ENCODE results near the gene MYL5.

DNA sequence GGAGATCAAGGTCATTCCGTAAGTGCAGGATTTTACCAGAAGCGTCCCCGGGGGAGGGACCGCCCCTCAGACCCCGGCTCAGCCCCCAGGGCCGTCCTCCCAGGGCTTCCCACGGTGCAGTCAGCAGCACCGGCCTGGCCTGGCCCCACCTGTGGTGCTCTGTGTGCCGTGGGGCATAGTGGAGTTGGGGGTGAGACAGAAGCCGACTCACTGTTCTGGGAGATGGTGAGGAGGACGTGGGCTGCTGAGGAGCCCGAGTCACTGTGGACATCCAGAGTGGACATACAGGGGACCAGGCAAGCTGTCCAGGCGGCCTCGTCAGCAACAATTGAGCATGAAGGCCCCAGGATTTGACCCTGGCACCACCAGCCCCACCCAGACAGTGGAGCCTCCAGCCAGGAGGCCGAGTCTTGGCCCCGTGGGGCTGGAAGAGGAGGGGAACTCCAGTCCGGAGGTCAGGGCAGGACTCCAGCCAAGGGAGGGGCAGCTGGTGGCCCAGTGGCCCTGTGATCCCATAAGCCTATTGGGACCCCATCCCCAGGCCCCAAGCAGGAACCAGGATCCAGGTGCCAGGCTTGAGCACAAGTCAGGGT, 19.4 kb upstream of the MYL5 start:
- no peak for TF ChIP-seq OSR1 (CRISPR knock-in tag; IDR thresholded peaks at IDR 0.05)
- no peak for TF ChIP-seq RARB (CRISPR knock-in tag; IDR thresholded peaks at IDR 0.05)
- TF ChIP-seq ZFP30 (CRISPR knock-in tag; IDR thresholded peaks at IDR 0.05): no peak
- TF ChIP-seq ARNTL (CRISPR knock-in tag; IDR thresholded peaks at IDR 0.05; ENCODE audit: borderline replicate concordance, low read depth): no peak
- TF ChIP-seq TCF4 (CRISPR knock-in tag; IDR thresholded peaks at IDR 0.05; ENCODE audit: borderline replicate concordance): no peak
- TF ChIP-seq PPARA (CRISPR knock-in tag; IDR thresholded peaks at IDR 0.05; ENCODE audit: borderline replicate concordance): no peak
- TF ChIP-seq, protein P1, sequence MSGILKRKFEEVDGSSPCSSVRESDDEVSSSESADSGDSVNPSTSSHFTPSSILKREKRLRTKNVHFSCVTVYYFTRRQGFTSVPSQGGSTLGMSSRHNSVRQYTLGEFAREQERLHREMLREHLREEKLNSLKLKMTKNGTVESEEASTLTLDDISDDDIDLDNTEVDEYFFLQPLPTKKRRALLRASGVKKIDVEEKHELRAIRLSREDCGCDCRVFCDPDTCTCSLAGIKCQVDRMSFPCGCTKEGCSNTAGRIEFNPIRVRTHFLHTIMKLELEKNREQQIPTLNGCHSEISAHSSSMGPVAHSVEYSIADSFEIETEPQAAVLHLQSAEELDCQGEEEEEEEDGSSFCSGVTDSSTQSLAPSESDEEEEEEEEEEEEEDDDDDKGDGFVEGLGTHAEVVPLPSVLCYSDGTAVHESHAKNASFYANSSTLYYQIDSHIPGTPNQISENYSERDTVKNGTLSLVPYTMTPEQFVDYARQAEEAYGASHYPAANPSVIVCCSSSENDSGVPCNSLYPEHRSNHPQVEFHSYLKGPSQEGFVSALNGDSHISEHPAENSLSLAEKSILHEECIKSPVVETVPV (CRISPR knock-in tag; IDR thresholded peaks at IDR 0.05): no peak
